Subcutaneous abdominal adipose tissue (tissue), 5 donors: ENCODE measurements around the gene FIS1.

ENCODE experiments used
- H3K27ac ChIP-seq: one replicate; pipeline ENCODE4 v1.7.0; 2013; ENCODE audit warnings: low read depth, mild to moderate bottlenecking, inconsistent platforms, low read length, moderate library complexity
- H3K27me3 ChIP-seq, 5 donors: one replicate each; pipeline ENCODE4 v1.7.0; 2013; ENCODE audit warnings: low read length in 5 of 5, inconsistent platforms in 1 of 5; ENCODE audit not compliant: control insufficient read depth in 5 of 5, insufficient read depth in 4 of 5
- H3K36me3 ChIP-seq, 5 donors: one replicate each; pipeline ENCODE4 v1.7.0; 2013; ENCODE audit warnings: low read length in 5 of 5; ENCODE audit not compliant: control insufficient read depth in 5 of 5, insufficient read depth in 5 of 5
- H3K4me1 ChIP-seq, 5 donors: one replicate each; pipeline ENCODE4 v1.7.0; 2013; ENCODE audit warnings: low read length in 5 of 5, mild to moderate bottlenecking in 3 of 5, moderate library complexity in 1 of 5; ENCODE audit not compliant: control insufficient read depth in 5 of 5, insufficient read depth in 5 of 5
- H3K4me3 ChIP-seq, 5 donors: one replicate each; pipeline ENCODE4 v1.7.0; 2013; ENCODE audit warnings: low read length in 5 of 5, low read depth in 1 of 5
- H3K9ac ChIP-seq, 5 donors: one replicate each; pipeline ENCODE4 v1.7.0; 2013; ENCODE audit warnings: low read length in 5 of 5, mild to moderate bottlenecking in 4 of 5, moderate library complexity in 3 of 5
- H3K9me3 ChIP-seq, 5 donors: one replicate each; pipeline ENCODE4 v1.7.0; 2013; ENCODE audit warnings: low read length in 5 of 5; ENCODE audit not compliant: control insufficient read depth in 5 of 5
- donor health status: healthy.
- donor health status: healthy.
- donor health status: healthy.
- donor health status: healthy.
- donor health status: healthy.

FIS1 gene

DNA sequence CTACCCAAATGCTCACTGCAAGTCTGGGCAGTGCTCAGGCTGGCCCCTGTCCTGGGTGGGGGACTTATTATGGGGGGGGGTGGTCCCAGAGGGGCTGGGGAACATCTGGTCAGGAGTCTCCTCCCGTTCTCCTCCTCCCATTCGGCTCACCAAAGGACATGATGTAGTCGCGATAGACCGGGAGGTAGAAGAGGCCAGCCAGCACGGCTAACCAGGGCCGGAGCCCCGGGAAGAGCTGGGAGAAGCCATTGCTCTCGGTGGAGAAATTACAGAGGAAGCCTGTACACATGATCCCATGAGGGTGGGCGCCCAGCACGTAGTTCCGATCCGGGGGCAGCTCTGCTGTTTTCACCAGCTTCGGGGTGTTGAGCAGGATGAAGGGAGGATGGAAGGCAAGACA is 46.4 kb downstream of the FIS1 start:
- H3K36me3 ChIP-seq = no peaks in the 10 kb centered on the region
- peaks cover 0 to 12% (median 10%) of the 10 kb centered on the region in 5 donors for H3K4me1 ChIP-seq
- no peak overlapping the region for H3K27ac ChIP-seq
- H3K9ac ChIP-seq = no peak overlapping the region
- no peak overlapping the region for H3K4me3 ChIP-seq
- no peaks in the 10 kb centered on the region for H3K9me3 ChIP-seq
- H3K27me3 ChIP-seq = peaks cover 23 to 38% (median 36%) of the 10 kb centered on the region in 5 donors

DNA sequence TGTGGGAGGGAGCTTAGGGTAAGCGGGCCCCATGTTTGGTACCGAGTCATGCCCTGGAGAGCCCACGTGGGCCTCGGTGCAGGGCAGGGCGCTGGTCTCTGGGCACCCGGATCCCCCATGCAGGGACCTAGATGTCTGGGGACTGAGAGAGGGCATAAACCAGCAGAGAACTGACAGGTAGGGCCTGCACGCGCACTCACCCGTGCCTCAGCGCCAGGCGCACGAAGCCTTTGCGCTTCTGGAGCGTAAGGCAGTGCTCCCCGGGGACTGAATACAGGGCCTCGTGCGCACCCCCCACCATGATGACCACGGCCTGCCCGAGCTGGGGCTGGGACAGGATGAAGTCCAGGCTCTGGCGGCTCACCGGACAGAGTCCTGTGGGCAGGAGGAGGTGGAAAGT is 46.9 kb downstream of the FIS1 start:
- H3K9me3 ChIP-seq = no peaks in the 10 kb centered on the region
- H3K27me3 ChIP-seq = peaks cover 20 to 34% (median 31%) of the 10 kb centered on the region in 5 donors

DNA sequence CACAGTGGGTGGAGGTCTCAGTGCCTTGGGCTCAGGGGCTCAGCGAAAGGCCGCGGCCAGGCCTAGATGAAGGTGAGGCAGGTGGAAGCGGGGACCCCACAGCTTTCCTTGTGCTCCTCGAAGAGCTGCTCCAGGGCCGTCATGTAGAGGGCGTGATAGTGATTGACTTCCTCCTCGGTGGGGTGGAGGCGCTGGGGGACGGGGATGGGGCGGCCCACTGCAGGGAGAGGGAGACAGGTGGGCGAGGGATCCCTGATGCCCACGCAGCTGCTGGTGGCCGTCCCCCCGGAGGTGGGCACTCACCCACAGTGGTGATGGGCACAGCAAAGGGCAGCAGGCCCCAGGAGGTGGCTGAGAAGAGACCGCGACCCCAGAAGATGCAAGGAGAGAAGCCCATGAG is 49.0 kb downstream of the FIS1 start:
- no peak overlapping the region for H3K4me3 ChIP-seq
- no peaks in the 10 kb centered on the region for H3K9me3 ChIP-seq
- H3K4me1 ChIP-seq = no peaks in the 10 kb centered on the region
- no peak overlapping the region for H3K9ac ChIP-seq
- peaks cover 12 to 16% (median 14%) of the 10 kb centered on the region in 5 donors for H3K27me3 ChIP-seq
- H3K36me3 ChIP-seq = no peaks in the 10 kb centered on the region
- H3K27ac ChIP-seq = no peak overlapping the region

More for the DNA sequence above, 46.9 kb downstream of the FIS1 start:
- Histone ChIP-seq H3K36me3 (no peaks in the 10 kb centered on the region), H3K27ac (no peak overlapping the region), H3K4me1 (peaks cover 0 to 9% (median 9%) of the 10 kb centered on the region in 5 donors), H3K4me3 (no peak overlapping the region), H3K9ac (no peak overlapping the region)
